HEK293T (cell line): ENCODE results near the gene OSBPL2.

Experiments
- ARNT ChIP-seq: fragments of 450-650 bp; IDR thresholded peaks from 2 replicates; pipeline ENCODE4 v1.6.1; 2017; ENCODE audit warnings: mild to moderate bottlenecking
- BHLHE40 ChIP-seq: fragments of 450-650 bp; IDR thresholded peaks from 2 replicates; pipeline ENCODE4 v1.6.1; 2016; ENCODE audit warnings: mild to moderate bottlenecking, moderate library complexity, borderline replicate concordance
- CTBP1 ChIP-seq: fragments of 450-650 bp; IDR thresholded peaks from 2 replicates; pipeline ENCODE4 v1.6.1; 2016; ENCODE audit warnings: borderline replicate concordance
- FOXA1 ChIP-seq: fragments of 450-650 bp; IDR thresholded peaks from 2 replicates; pipeline ENCODE4 v1.6.1; 2016; ENCODE audit warnings: mild to moderate bottlenecking
- FOXK2 ChIP-seq: fragments of 450-650 bp; IDR thresholded peaks from 2 replicates; pipeline ENCODE4 v1.6.1; 2016; ENCODE audit warnings: mild to moderate bottlenecking
- FOXM1 ChIP-seq: fragments of 450-650 bp; IDR thresholded peaks from 2 replicates; pipeline ENCODE4 v1.6.1; 2017; ENCODE audit warnings: mild to moderate bottlenecking, borderline replicate concordance
- HDGF ChIP-seq: fragments of 450-650 bp; IDR thresholded peaks from 2 replicates; pipeline ENCODE4 v1.6.1; 2017; ENCODE audit warnings: antibody characterized with exemption, borderline replicate concordance
- L3MBTL2 ChIP-seq: fragments of 450-650 bp; conservative IDR thresholded peaks from 2 replicates; pipeline ENCODE4 v1.6.1; 2016; ENCODE audit warnings: mild to moderate bottlenecking
- NFRKB ChIP-seq: fragments of 450-650 bp; IDR thresholded peaks from 2 replicates; pipeline ENCODE4 v1.6.1; 2016; ENCODE audit warnings: mild to moderate bottlenecking, moderate library complexity
- PKNOX1 ChIP-seq: fragments of 450-650 bp; IDR thresholded peaks from 2 replicates; pipeline ENCODE4 v1.6.1; 2016
- SUZ12 ChIP-seq: fragments of 450-650 bp; IDR thresholded peaks from 2 replicates; pipeline ENCODE4 v1.6.1; 2016; ENCODE audit warnings: mild to moderate bottlenecking
- TARDBP ChIP-seq: fragments of 450-650 bp; IDR thresholded peaks from 2 replicates; pipeline ENCODE4 v1.6.1; 2016
- ZNF384 ChIP-seq: fragments of 450-650 bp; IDR thresholded peaks from 2 replicates; pipeline ENCODE4 v1.6.1; 2016

- TF ChIP-seq TARDBP (no peak), ZNF384 (no peak), FOXK2 (no peak), PKNOX1 (no peak), CTBP1 (no peak), FOXM1 (no peak), NFRKB (no peak), ARNT (no peak), L3MBTL2 (no peak), FOXA1 (no peak), BHLHE40 (no peak), SUZ12 (no peak), HDGF (no peak)
Measured at GRCh38 chr20:62335532-62335931, 97.2 kb downstream of the OSBPL2 start.
